Right ventricle myocardium inferior (tissue), 1 donor: Measurements from ENCODE around the gene SNX32. TPM values are rescaled to one million over a fixed set of nuclear protein-coding genes. Genes with fewer than 3 reads are reported as not detected.
"Not testable (repeated sequence)": the region's sequence is repeated elsewhere in the genome, so short reads cannot be mapped to it uniquely, and the experiment has no call there.

Experiments
- ATAC-seq: fragments of 200-7000 bp; cut with Tn5 transposase; one replicate; pipeline ENCODE4 v1.9.1; 2020; ENCODE audit warnings: mild to moderate bottlenecking, moderate library complexity
- DNase-seq: peaks from one replicate; pipeline ENCODE4 v3.0.0; 2021; ENCODE audit errors: missing footprints
- intact Hi-C: fragments of 100-400 bp; cut with DNase I; formaldehyde crosslinking; loops from one replicate; pipeline ENCODE4 v1.11.0; 2022
- total RNA-seq: library from RNA; stranded (reverse); fragmentation: NEBNext Ultra II Directional; extraction: Animal tissue kit (Norgen Biotek cat#: 25700); gene quantifications from one replicate; pipeline ENCODE4 v1.2.1, GENCODE V29; 2021
- donor health status: DM: no; HTN: yes; CAD: no; lungs with severe emphysema.

SNX32 gene
- total RNA-seq, 1 donor from 2014 or later, result not detected

DNA sequence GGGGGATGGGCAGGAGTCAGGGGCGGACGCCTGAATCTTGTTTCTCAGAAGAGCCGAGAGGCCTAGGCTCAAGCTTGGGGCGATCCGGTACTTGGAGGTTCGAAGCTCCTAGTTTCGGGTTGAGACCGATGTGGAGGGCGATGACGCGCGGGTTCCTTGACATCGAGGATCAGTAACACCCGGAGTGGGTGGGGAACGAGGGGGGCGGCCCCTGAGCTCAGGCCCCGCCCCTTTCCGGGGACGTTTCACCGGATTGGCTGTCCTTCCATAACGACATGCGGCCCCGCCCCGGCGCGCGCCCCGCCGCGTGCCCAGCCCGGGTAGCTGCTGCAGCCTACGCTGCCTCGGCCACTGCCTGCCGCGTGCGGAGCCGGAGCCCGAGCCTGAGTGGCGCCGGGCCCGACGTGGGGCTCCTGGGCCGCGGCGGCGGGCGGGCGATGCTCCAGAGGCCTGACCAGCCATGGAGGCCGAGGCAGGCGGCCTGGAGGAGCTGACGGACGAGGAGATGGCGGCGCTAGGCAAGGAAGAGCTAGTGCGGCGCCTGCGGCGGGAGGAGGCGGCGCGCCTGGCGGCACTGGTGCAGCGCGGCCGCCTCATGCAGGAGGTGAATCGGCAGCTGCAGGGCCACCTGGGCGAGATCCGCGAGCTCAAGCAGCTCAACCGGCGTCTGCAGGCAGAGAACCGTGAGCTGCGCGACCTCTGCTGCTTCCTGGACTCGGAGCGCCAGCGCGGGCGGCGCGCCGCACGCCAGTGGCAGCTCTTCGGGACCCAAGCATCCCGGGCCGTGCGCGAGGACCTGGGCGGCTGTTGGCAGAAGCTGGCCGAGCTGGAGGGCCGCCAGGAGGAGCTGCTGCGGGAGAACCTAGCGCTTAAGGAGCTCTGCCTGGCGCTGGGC lies 56.8 kb downstream of the SNX32 start, which contains the start of gene CCDC85B:
TSS of gene CCDC85B (plus strand) at position 350 of the 895 bp plus-strand sequence. CDS start at position 461, 111 bp downstream.
- intact Hi-C loops, result loop anchor here (1.0 kb wide), 1 partner anchor 26 kb away; no protein-coding TSS in a partner anchor
- DNase-seq (peak; percentile 99), ATAC-seq (peak; percentile 85)

DNA sequence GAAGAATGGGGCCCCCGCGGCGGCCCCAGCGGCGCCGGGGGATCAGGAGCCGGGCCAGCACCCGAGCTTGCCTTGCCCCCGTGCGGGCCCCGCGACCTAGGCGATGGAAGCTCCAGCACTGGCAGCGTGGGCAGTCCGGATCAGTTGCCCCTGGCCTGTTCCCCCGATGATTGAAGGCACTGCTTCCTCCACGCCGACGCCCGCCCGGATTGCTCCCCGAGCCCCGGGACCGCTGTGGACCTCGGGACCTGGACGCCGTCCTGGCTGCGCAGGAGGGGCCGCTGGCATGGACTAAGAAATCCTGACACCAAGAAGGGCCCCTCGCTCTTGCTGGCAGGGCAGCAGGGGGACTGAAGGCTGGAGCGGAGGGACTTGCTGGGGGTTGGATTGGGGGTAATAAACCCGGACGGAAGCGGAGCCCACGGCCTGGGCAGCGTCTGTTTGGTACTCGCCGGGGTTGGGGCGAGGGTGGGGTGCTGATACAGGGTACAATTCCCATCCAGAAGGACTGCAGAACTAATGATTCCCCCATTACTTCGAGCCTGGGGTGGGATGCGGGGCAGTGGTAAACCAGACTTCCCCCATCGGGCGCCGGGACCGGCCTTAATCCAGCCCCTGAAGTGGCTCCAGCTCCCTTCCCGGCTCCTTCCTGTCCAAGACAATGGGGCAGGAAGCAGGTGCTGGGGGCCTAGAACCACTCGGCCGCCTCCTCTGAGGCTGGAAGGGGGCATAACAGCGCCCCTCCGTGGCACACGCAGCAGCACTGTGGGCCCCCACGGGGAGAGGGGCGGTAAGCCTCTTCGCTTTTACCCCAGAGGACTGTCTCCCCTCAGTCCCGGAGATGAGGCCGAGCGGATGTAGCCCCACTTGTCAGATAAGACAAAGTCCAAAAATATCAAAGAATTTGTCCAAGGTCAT lies 57.7 kb downstream of the SNX32 start:
- ATAC-seq, result no peak
- intact Hi-C loops, result no loop called here
- peak; percentile 82 for DNase-seq

DNA sequence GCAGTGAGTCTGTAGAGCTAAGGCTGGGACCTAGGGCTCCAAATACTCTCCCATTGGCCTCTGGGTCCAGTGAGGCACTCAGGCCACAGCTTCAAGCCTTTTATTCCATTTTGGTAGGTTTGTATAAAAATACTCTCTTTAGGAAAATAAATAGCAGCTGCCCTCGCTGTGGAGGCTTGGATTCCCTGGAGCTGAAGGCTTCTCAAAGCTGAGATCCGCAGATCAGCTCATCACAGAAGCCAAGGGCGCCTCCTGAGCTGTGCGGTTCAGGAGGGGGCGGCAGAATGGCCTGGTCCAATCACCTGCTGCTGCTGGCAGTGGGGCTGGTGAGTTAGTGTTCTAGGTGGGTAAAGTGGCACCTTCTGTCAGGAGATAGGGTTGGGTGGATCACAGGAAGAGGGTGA lies 58.4 kb downstream of the SNX32 start:
- ATAC-seq, intact Hi-C loops, DNase-seq: not testable (repeated sequence)

DNA sequence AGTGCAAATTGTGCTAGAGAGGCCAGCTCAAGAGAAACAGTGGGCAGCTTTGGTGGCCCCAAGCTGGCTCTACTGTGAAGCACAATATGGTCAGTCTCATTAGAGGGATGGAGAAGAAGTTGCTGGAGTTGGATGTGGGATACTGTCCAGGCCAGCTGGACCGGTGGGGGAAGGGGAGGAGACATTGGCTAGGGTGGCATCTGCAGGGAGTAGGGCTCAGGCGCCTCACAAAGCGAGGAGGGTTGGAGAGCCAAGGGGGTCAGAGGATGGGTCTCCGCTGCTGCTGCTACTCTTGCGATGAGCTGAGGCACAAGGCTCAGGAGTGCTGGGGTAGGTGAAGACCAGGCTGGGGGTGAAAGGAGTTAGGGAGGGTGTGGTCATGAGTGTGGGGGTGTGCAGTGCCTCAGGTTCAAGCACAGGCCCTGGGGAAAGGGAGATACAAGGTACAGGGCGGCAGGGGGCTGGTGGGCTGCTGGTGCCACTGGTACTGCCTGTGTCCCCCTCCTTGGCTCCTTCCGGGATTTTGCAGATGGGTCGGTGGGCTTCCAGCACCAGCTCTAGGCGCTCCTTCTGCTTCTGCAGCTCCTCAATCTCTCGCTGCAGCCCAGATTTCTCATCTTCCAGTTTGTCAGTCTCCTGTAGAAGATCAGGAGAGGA lies 59.0 kb downstream of the SNX32 start:
- DNase-seq (no peak), ATAC-seq (no peak)
- intact Hi-C loops, result no loop called here

DNA sequence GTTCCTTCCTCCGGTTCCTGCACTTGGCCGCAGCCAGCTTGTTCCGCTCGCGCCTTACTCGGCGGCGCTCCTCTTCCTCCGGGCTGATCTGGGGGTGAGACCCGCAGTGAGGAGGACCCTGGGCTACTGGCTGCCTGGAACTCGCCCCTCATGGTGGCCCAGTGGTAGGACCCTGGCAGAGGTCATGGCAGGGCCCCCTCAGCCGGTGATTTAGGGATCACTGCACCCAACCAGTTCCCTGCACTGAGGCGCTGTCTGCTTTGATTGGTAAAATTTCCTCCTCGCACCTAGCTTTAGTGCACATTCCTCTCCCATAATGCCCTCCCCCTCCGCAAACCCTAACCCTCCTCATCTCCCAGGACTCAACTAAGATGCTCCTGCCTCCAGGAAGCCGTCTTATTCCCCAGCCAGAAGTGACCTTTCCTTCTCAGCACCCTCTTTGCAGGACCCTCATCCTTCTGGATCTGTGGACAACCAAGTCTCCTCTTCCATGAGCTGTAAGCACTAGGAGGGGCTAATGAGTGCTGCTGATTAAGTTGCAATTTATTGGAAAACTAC lies 60.4 kb downstream of the SNX32 start:
- ATAC-seq (no peak), DNase-seq (no peak)
- intact Hi-C loops, result no loop called here

DNA sequence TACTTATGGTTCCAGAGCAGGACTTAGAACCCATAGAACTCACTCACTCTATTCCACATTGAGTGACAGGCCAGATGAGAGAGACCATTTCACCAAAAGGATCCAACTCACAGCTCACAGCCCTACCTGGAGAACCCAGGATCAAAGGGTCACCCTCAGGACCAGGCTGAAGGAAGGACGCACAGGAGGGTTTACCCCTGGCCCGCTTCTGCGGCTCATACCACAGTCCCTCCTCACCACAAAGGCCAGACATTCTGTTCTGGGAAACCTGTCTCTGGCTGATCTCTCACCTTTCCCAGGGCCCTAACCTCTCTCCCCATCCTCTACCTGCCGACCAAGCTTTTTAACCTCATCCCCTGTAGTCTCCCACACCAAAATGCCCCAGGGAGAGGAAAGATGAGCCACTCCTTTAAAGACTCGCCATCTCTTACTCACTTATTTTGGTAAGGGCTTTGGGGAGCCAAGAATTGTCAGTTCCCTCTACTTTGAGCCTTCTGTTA lies 61.8 kb downstream of the SNX32 start:
- no peak for ATAC-seq
- DNase-seq, result no peak
- intact Hi-C loops, result no loop called here

DNA sequence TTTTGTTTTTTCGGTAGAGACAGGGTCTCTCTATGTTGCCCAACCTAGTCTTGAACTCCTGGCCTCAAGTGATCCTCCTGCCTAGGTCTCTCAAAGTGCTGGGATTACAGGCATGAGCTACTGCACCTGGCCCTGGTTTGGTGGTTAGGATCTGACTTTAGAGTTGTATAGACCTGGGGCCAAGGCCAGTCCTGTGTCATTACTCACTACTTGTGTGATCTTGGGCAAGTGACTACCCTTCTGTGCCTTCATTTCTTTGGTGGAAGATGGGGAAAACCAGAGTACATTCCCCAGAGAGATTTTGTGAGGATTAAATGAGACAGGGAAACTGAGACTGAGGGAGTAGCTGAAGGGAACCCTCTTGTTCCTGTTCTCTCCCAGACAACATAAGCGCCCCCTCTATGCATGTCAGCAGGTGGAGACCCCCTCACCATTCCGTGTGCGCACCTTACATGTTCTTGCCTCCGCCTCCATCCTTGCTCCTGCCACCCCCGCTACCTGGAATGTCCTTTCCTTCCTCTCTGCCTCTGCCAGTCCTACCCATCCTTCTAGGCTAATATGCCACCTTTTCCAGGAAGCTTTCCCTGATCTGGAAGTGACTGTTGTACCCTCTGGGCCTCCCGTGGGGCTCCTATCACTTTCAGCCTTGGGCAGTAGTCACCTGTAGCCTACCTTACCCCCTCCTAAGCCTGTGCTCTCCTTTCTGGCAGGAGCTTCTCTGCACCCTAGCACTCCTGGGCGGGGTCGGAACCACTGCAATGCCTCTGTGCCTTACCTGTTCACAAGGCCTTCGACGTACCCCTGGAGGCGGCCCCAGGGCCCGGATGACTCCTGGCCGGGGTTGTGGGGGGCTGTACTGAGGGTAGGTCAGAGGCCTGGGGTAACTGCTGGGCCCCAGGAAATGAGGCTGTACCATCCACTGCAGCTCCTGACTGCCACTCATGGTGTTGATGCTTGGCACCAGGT lies 62.6 kb downstream of the SNX32 start:
- intact Hi-C loops, result no loop called here
- ATAC-seq, result no peak
- no peak for DNase-seq

DNA sequence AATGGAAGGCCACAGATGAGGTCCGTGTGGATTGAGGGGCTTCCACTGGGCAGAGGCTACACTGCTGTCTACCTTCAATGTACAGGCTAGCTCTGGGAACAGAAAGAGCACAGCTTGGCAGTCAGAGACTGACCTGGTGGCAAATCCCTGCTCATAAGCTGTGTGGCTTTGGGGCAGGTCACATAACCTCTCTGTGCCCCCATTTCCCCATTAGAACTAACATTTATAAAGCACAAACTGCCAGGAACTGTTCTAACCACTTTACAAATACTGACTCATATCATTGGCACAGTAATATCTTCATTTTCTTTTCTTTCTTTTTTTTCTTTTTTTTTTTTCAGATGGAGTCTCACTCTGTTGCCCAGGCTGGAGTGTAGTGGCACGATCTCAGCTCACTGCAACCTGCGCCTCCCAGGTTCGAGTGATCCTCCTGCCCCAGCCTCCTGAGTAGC lies 63.3 kb downstream of the SNX32 start:
- ATAC-seq (no peak), DNase-seq (no peak)
- intact Hi-C loops, result no loop called here

DNA sequence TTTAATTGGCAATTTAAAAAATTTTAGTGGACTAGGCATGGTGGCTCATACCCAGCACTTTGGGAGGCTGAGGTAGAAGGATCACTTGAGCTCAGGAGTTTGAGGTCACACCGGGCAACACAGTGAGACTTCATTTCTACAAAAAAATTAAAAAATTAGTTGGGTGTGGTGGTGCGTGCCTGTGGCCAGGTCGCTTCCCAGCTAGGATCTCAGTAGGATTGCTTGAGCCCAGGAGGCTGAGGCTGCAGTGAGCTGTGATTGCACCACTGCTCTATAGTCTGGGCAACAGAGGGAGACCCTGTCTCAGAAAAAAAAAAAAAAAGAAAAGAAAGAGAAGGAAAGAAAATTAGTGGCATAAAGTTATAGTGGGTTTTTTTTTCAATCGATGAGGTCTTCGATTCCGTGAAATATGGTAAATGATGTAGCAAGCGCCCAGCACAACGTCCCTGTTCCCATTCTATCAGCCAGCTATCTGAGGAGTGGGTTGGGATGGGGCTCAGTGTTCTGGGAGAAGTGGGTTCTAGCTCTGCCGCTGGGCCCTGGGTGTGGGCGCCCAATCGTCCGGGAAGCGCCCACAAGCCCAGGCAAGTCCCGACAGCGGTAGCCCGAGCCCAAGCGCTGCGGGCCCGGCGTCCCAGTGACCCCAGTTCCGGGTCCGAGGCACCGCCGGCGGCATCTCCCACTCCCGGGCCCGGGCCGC lies 65.0 kb downstream of the SNX32 start:
- intact Hi-C loops, result no loop called here
- ATAC-seq (no peak), DNase-seq (no peak)

DNA sequence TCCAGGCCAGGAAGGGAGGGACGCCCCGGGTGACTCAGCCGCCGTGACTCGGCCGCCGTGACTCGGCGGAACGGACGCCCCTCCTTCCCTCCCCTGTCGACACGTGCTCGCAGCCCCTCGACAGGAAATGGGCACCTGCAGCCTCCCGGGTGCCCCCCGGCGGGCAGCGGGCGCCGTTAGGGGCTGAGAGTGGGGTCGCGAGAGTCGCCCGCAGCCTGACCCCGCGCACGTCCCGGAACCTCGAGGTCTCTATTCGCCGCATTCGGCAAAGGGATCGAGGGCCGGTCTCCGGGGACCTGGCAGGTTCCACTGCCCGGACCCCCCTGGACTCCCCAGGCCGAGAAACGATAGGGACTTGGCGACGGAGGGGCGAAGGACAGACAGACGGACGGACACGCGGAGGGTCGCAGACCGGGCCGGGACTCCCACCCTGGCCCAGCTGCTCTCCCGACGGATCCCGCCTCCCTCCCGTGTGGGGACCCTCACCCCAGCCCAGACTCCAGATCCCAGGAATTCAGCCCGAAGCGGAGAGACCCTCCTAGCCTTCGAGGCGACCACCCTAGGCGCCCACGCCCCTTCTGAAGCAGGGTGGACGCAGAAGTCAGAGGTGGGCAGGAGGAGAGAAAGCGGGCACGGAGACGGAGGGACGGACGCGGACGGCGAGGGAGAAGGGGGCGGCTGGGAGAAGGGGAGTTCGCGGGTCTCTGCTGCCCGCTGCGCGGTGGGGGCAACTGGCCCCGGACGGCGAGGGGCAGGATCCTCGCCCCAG lies 65.8 kb downstream of the SNX32 start:
- intact Hi-C loops, result no loop called here
- ATAC-seq, result no peak
- DNase-seq, result peak; percentile 83

DNA sequence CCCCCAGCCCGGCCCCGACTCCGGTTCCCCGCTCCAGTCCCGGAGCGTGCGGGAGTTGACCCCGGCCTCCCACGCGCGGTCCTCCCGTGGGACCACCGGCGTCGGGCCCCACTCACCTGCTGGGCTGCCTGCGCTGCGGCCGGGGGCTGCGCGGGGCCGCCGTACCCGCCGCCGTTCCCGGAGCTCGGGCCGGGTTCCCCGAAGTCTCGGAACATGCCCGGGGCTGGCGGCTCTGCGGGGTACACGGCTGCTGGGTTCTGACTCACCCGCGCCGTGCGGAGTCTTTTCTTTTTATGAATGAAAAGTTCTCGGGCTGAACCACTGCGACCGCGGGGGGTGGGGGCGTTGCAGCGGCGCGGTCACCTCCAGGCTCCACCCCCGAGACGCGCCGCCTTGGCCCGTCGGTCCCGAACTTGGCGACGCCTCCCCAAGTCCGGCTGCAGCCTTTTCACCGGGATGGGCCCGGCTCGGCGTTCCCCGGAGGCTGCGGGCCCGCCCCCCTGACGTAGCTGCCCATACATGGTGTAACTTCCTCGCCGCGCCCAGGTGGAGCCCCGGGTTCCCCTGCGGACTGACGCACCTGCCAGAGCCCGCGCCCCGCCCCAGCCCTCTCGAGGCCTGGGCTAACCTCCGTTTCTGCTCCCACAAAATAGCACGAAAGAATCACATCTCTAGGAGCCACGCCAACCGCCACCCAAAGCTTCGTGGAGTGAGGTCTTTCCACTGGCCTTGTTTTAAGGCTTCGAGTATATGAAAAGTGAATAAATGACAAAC lies 66.5 kb downstream of the SNX32 start, which contains the start of gene FOSL1:
TSS of gene FOSL1 (minus strand) at position 264 of the 774 bp plus-strand sequence. CDS start at position 215, 49 bp downstream.
- peak; percentile 91 for DNase-seq
- intact Hi-C loops, result no loop called here
- peak; percentile 90 for ATAC-seq

DNA sequence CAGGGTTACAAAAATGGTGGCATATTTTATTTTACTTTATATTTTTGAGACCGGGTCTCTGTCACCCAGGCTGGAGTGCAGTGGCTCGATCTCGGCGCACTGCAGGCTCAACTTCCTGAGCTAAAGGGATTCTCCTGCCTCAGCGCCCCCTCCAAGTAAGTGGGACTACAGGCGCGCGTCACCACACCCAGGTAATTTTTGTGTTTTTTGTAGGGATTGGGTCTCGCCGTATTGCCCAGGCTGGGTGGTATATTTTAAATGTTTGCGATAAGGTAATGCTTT lies 67.1 kb downstream of the SNX32 start:
- intact Hi-C loops, result no loop called here
- no peak for ATAC-seq
- no peak for DNase-seq

DNA sequence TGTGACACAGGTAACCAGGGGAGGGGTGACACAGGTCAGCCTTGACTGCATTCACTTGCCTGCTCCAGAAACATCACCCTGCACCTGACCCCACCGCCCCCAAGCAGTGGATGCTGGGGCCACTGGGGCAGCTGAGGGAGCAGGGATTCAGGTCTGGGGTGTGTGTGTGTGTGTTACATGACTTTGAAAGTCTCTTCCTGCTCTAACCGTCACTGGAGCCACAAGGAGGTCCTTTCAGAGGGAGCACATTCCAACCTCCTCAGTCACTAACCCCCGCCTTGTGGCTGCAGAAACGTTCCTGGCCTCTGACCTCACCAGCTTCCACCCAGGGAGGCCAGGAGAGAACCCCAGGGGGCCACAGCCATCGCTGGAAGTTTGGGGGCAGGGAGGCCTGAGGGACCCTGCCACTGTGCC lies 69.3 kb downstream of the SNX32 start:
- no peak for ATAC-seq
- intact Hi-C loops, result no loop called here
- DNase-seq, result no peak
